GM10266 (cell line): ENCODE data around the gene RGMA.

Experiments
- DNase-seq: peaks from one replicate; pipeline ENCODE4 v3.0.0; 2012; ENCODE audit errors: extremely low spot score
- TF ChIP-seq, protein P1 (sequence below): IDR thresholded peaks from 2 replicates; pipeline ENCODE4 v1.5.1; 2012; ENCODE audit warnings: mild to moderate bottlenecking, low read depth; ENCODE audit not compliant: control insufficient read depth, insufficient read depth; ENCODE audit errors: missing control alignments

RGMA gene

GRCh38 chr15:93027413-93027812, 61.6 kb downstream of the RGMA start:
- DNase-seq: no peak
- TF ChIP-seq, protein P1, sequence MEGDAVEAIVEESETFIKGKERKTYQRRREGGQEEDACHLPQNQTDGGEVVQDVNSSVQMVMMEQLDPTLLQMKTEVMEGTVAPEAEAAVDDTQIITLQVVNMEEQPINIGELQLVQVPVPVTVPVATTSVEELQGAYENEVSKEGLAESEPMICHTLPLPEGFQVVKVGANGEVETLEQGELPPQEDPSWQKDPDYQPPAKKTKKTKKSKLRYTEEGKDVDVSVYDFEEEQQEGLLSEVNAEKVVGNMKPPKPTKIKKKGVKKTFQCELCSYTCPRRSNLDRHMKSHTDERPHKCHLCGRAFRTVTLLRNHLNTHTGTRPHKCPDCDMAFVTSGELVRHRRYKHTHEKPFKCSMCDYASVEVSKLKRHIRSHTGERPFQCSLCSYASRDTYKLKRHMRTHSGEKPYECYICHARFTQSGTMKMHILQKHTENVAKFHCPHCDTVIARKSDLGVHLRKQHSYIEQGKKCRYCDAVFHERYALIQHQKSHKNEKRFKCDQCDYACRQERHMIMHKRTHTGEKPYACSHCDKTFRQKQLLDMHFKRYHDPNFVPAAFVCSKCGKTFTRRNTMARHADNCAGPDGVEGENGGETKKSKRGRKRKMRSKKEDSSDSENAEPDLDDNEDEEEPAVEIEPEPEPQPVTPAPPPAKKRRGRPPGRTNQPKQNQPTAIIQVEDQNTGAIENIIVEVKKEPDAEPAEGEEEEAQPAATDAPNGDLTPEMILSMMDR: no peak

DNA sequence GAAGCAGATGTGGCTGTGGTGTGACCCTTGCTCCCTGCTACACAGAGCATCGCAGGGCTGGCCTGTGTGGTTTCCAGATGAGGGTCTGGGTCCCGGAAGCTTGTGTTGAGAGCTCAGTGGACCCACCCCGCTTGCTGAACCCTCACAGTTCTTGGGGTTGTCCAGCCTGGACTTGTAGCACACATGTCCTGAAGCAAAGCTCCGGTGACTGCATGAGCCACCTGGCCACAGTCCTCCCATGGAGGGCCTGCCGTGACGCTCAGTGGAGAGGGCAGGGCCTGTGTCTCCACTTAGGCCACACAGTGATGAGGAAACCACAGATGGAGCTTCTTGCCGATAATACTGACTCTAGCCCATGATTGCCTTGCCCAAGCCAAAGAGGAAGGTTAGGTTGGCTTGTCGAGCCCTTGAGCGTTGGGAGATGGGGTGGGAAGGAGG, 62.6 kb downstream of the RGMA start:
- no peak for DNase-seq
- TF ChIP-seq, protein P1: no peak

DNA sequence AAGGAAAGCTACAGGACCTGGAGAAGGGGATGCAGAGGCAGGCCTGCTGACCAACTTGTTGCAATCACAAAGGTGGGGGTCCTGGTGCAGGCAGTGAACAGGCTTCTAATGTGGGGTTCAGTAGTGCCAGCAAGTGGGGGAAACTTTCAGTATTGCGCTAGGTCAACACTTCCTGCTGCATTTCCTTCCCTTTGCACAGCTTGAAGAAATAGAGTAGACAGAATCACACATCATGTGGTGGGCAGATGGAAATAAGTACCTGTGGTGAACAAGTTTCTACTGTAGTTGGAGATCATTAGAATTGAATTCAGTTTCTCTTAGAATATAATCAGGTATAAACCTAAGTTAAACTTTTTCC, 63.4 kb downstream of the RGMA start:
- no peak for DNase-seq

DNA sequence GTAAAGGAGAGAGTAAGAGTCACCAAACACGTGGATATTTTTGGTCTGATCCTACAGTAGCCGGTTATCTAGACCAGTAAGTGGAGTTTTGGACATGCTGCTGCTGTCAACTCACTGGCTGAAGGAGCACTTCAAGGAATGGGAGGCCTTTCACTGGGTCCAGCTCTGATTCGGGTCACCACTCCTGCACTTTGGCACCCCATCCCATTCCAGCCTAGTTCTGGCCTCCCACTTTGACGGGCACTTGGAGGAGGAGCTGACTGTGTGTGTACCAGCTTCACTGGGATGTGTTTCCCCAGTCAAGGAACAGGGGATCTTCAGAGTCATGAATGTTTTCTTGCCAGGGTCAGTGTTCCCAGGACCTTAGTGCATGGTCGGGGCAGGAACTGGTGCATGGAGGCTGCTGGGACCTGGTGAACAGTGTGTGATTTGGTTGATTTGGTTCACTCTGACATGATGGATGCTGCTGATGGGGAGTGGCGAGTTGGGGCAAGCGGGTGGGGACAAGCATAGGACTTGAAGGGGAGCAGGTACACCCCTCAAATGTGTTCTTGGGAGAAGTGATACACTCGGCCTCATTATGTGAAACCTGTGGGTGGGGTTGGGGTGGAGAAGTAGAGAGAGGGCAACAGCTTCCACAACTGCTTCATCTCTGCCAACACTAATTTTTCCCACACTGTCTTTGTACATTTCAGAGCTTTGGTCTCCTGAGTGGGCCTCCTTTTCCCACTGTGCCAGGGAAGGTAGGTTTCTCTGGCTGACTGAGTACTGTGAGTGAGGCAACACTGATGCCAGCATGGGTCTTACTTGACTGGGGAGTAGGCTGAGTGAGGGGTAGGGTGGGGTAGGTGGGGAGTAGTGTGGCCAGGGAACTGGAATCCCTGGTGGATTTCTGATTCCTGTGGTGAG, 64.0 kb downstream of the RGMA start:
- TF ChIP-seq, protein P1: no peak

More for the DNA sequence above, 63.4 kb downstream of the RGMA start:
- TF ChIP-seq, protein P1: no peak

DNA sequence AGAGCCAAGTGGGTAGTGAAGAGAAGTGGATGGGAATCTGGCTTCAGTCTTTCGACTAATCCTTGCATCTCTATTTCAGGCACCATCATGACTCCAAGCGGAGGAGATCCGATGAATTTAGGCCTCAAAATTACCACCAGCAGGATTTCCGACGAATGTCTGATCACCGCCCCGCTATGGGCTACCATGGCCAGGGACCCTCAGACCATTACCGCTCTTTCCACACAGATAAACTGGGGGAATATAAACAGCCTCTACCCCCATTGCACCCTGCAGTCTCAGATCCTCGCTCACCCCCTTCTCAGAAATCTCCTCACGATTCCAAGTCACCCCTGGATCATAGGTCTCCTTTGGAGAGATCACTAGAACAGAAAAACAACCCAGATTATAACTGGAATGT, 64.7 kb downstream of the RGMA start:
- TF ChIP-seq, protein P1: no peak
- DNase-seq: no peak

More for the DNA sequence above, 64.0 kb downstream of the RGMA start:
- no peak for DNase-seq

GRCh38 chr15:93020976-93021772, 67.8 kb downstream of the RGMA start:
- DNase-seq: no peak
- TF ChIP-seq, protein P1: no peak
